PFSK-1 (cell line): Measurements from ENCODE around the gene MICU1.

ENCODE experiments used
- FOXP2 ChIP-seq: optimal IDR thresholded peaks from 2 replicates; pipeline ENCODE3; 2011; ENCODE audit warnings: borderline replicate concordance, control low read depth, inconsistent platforms; ENCODE audit not compliant: insufficient read depth; ENCODE audit errors: extremely low read length, extremely low read depth
- POLR2AphosphoS5 ChIP-seq: IDR thresholded peaks from 2 replicates; pipeline ENCODE4 v1.6.1; 2012; ENCODE audit warnings: low read depth, mild to moderate bottlenecking, control low read depth, low read length, moderate library complexity
- REST ChIP-seq, 2 experiments: IDR thresholded peaks; 2 replicates each; pipeline versions ENCODE4 v1.6.1 to v1.8.0; 2011 to 2012; ENCODE audit warnings: low read depth in 2 of 2, low read length in 2 of 2, control low read depth in 1 of 2, inconsistent platforms in 1 of 2, mild to moderate bottlenecking in 1 of 2, moderate library complexity in 1 of 2; ENCODE audit not compliant: insufficient read depth in 1 of 2
- SIN3A ChIP-seq: IDR thresholded peaks from 2 replicates; pipeline ENCODE4 v1.6.1; 2012; ENCODE audit warnings: mild to moderate bottlenecking, low read length, moderate library complexity, borderline replicate concordance; ENCODE audit not compliant: insufficient read depth
- TAF1 ChIP-seq: IDR thresholded peaks from 2 replicates; pipeline ENCODE4 v1.6.1; 2012; ENCODE audit warnings: low read length, control low read depth, borderline replicate concordance; ENCODE audit not compliant: insufficient read depth

GRCh38 chr10:72355214-72355555 is 270.7 kb downstream of the MICU1 start:
- TF ChIP-seq POLR2AphosphoS5, result no peak
- TF ChIP-seq TAF1, result no peak
- no peak for TF ChIP-seq REST (IDR thresholded peaks at IDR 0.05; ENCODE audit: insufficient read depth in 1 of 2, low read depth in 2 of 2, low read length in 2 of 2)
- TF ChIP-seq SIN3A, result no peak
- TF ChIP-seq FOXP2, result no peak
